Stimulated activated CD4-positive, alpha-beta T cell treated with anti-CD3 and anti-CD28 coated beads, Interleukin-4, amount 100 ng/mL, for 4 hours (primary cell): Measurements from ENCODE around the gene ATXN7L2.

ENCODE experiments used
- DNase-seq, 2 experiments: peaks; one replicate each; pipeline ENCODE4 v3.0.0-alpha.2; 2020

Gene ATXN7L2

GRCh38 chr1:109528712-109529111, 45.0 kb downstream of the ATXN7L2 start:
- DNase-seq, result no peak

- no peak for DNase-seq
Observed at GRCh38 chr1:109529881-109530456, 46.3 kb downstream of the ATXN7L2 start.

- no peak for DNase-seq
Observed at GRCh38 chr1:109530457-109531087, 46.9 kb downstream of the ATXN7L2 start.

- DNase-seq, result no peak
Observed at GRCh38 chr1:109531380-109531779, 47.7 kb downstream of the ATXN7L2 start.

- no peak for DNase-seq
Observed at GRCh38 chr1:109531826-109532364, 48.2 kb downstream of the ATXN7L2 start.

GRCh38 chr1:109532365-109533136, 48.8 kb downstream of the ATXN7L2 start:
- DNase-seq, result peak; percentile 83 to 89

- DNase-seq, result no peak
Observed at GRCh38 chr1:109534307-109534858, 50.7 kb downstream of the ATXN7L2 start.

- no peak for DNase-seq
Observed at GRCh38 chr1:109535481-109535880, 51.8 kb downstream of the ATXN7L2 start.

- no peak for DNase-seq
Observed at GRCh38 chr1:109535971-109536491, 52.3 kb downstream of the ATXN7L2 start.

- DNase-seq, result no peak
Observed at GRCh38 chr1:109537450-109538178, 53.9 kb downstream of the ATXN7L2 start.

GRCh38 chr1:109538827-109539555, 55.3 kb downstream of the ATXN7L2 start:
- no peak for DNase-seq

GRCh38 chr1:109539676-109540075, 56.0 kb downstream of the ATXN7L2 start, which contains the start of gene GPR61:
TSS of gene GPR61 (plus strand) at chr1:109539872. CDS start at chr1:109543023, 3,151 bp downstream.
- DNase-seq, result no peak

- DNase-seq, result no peak
Observed at GRCh38 chr1:109541102-109541501, 57.4 kb downstream of the ATXN7L2 start.
